Activated CD8-positive, alpha-beta memory T cell treated with anti-CD3 and anti-CD28 coated beads for 48 hours (primary cell): ENCODE results near the gene HOXC6.
A peak's percentile ranks its signal among the peaks of the same experiment; 100 is the strongest.

ENCODE experiments used
- DNase-seq, 3 experiments: peaks; one replicate each; pipeline ENCODE4 v3.0.0-alpha.2; 2020; ENCODE audit warnings: low read depth in 2 of 3, low spot score in 2 of 3

Gene HOXC6

DNA sequence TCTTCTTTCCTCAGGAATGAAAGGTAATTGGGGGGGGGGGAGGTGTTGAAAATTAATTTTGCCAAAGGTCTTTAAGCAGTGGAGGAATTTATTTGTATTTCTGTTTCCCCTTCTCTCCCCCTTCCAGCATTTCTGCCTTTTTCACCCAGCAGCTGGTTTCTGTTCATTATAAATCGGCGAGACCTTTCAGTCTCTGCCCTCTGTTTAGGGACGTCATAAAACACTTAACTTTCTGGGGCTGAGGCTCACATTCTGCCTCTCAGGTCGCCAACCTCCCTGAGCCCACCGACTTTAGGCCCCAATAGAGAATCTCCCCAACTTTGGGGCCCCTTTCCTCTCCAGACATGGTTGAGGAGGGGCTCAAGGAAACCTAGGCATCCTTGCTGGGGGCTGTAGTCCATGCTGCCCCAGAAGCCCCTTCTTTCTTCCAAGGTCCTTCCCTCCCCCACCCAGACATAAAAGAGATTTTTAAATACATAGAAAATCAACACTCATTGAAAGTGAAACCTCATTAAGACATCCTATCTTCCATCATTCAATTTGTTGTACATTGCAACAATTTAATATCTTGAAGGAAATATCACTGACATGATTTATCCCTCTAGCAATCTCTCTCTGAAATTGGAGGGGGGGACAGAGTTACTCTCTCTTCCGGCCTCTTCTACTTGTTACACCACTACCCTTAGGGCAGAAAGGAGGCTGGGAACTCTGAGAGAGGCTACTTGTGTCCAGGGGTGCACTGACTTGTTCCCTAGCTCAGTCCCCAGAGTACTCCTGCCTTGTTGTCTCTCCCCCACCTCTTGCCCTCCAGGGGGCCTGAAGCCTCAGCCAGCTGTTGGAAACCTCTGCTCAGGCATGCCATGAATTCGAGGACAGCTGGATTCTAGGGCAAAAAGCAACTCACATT is 2.5 kb upstream of the HOXC6 start:
- no peak for DNase-seq

DNA sequence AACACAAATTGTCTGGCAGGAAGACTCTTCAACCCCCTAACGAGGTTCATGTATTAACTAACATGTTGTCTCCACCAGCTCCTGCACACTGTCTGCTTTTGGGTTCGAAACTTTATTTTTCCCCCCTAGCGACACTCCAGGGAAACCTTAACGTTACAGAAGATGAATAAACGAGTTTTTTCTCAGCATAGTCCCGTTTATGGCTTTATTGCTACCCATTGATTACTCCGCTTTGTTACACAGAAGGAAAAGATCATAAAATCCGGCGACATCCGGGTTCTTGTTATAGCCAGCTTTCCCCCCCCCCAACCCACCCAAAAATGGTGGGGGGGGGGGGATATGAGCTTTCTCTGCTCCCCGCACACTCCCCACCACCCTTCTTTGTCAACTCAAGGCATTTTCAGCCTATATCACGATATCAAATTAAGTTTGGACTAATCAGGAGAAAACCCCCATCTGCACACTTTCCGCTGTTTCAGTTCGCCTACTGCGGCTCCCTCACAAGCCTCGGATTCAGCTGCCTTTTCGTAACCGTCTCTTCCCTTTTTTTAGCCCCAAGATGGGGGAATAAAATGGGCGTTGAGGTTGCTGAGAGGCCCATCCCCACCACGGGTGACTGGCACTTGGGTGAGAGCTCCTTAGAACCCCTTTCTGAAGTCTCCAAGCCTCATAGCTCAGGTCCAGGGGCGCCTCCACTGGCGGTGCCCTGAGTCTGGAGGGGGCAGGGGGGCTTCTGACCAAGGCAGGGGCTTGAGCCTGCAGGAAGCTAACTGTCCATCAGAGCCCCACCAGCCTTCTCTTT is 1.4 kb upstream of the HOXC6 start:
- no peak for DNase-seq

DNA sequence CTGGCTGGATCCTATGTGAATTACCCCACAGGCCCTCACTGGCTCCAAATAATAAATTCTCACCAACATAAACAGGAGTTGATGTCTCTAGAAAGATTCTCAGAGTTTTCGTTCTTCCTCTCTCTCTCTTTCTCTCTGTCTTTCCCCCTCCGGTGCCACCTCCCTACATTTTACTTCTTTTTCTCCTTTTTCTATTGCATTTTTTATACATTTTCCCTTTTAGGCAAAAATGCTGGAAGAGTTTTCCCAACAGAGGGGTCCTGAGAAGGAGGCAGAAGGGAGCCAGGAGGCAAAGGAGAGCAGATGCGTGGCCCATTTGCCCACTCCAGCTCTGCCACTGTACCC is 826 bp upstream of the HOXC6 start:
- no peak for DNase-seq

DNA sequence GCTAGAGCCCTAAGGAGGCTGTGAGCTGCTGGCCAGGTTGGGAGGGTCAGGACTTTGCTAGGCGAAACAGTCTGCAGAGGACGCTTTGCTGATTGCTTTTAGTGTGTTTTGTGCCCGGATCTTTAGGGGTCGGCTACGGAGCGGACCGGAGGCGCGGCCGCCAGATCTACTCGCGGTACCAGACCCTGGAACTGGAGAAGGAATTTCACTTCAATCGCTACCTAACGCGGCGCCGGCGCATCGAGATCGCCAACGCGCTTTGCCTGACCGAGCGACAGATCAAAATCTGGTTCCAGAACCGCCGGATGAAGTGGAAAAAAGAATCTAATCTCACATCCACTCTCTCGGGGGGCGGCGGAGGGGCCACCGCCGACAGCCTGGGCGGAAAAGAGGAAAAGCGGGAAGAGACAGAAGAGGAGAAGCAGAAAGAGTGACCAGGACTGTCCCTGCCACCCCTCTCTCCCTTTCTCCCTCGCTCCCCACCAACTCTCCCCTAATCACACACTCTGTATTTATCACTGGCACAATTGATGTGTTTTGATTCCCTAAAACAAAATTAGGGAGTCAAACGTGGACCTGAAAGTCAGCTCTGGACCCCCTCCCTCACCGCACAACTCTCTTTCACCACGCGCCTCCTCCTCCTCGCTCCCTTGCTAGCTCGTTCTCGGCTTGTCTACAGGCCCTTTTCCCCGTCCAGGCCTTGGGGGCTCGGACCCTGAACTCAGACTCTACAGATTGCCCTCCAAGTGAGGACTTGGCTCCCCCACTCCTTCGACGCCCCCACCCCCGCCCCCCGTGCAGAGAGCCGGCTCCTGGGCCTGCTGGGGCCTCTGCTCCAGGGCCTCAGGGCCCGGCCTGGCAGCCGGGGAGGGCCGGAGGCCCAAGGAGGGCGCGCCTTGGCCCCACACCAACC is 1.5 kb downstream of the HOXC6 start:
- DNase-seq, result no peak

DNA sequence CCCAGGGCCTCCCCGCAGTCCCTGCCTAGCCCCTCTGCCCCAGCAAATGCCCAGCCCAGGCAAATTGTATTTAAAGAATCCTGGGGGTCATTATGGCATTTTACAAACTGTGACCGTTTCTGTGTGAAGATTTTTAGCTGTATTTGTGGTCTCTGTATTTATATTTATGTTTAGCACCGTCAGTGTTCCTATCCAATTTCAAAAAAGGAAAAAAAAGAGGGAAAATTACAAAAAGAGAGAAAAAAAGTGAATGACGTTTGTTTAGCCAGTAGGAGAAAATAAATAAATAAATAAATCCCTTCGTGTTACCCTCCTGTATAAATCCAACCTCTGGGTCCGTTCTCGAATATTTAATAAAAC is 2.2 kb downstream of the HOXC6 start:
- no peak for DNase-seq

DNA sequence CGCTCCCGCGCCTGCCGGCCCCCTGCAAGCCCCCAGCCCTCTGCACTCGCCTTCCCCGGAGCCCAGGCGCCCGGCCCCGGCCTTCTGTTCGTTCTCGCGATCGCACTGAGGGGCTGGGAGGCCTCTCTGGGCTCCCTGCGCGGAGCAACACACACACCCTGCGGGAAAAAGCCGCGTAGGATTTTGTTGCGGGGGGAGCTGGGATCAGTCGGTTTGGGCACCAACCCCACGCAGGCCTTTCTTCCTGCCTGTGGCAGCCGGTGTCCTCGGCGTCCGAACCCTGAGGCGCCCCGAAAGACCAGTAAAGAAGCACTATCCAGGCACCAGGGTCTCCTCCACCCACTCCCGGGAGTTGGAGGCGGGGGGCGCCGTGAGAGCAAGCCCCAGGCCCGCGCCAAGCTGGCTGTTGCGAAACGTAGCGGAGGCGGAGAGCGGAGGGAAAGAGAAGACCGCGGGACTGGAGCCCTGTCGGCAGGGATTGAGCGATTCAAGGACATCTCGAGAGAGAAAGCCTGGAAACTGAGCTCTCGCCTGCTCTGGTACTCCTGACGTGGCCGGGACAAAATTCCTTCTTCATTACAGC is 2.7 kb downstream of the HOXC6 start:
- no peak for DNase-seq

DNA sequence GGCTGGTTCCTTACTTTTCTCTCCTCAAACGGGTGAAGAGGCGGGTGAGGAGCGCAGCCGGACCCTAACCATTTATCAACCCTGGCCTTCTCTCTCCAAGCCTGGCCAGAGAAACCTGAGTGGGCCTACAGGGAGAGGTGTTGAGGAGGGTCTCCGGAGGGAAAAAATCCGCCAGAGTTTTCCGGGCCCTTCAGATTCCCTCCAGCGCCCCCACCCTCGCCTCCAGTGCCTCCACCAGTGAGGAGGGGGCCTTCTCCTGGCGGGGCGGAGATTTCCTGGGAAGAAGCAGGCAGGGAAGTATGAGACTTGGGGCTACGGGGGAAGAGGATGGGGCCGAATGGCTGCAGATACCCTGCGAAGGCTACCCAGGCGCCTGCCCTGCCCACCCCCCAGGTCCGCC is 3.2 kb downstream of the HOXC6 start:
- no peak for DNase-seq

DNA sequence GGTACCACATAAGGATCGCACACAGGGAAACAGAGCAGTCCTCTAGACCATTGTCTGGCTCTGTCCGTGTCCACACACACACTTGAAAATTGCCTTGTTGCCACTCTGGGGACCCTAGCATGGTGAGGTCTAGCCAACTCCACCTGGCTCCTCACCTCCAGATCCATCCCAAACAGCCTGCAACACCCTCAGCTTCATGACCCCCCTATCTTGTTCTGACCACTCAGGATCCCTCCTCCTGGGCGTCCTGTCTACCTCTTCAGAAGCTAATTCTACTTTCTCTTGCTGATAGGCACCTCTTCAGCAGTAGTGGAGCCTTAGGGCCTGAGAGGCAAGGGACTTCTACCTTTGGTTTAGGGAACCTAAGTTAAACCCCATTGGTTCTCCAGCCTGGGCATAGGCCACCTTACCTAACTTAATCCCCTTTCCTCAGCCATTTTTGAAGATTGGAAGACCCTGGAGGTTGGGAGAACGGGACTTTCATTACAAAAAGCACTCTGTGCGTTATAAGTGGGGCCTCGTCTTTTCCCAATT is 3.9 kb downstream of the HOXC6 start:
- no peak for DNase-seq

DNA sequence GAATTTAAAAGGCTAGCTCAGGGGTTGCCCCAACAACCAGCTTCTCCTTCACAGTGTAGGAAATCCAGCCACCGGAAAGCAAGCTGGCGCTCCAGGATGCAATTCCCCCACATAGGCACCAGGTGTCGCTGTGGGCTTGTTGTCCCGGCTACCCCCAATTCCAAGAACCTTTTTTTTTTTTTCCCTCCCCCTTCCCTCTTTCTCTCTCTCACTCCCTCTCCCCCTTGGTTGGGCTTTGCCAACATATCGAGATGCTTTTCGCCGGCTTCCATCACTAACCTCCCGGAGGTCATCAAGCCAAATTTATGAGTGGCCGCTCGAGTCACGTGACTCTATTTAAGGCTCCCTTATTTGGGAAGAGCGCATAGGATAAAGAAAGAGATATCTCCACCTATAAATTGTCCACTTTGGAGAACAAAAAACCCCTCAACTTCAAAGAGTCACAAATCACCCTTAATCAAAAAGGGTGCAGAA is 4.4 kb downstream of the HOXC6 start, which contains the start of gene HOXC5:
Gene HOXC5, plus strand, starts transcription at position 424 of the 474 bp plus-strand sequence. CDS start 73 bp downstream, outside the sequence.
- DNase-seq, result peak in 1 of 3 experiments; percentile 59

DNA sequence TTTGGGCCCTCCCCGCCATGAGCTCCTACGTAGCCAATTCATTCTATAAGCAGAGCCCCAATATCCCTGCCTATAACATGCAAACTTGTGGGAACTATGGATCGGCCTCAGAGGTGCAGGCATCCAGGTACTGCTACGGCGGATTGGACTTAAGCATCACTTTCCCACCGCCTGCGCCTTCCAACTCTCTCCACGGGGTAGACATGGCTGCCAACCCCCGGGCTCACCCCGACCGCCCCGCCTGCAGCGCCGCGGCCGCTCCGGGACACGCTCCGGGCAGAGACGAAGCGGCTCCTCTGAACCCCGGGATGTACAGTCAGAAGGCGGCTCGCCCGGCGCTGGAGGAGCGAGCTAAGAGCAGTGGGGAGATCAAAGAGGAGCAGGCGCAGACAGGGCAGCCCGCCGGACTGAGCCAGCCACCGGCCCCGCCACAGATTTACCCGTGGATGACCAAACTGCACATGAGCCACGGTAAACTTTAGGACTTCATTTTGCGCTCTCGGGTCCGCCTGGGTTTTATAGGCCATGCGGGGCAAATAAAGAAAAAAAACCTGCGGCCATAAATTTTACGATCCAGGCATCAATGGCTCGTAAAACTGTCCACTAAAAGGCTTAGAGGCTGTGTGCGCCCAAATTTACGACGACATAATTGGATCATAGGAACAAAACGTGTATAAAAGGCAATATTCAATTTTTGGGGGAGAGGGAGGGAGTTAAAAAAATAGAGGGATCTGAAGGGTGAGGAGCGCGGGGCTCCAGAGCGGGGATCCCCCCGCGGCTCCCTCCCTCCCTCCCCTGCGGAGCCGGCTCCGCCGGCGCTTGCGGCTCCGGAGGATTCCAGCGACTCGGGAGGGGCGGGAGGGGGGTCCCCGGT is 5.1 kb downstream of the HOXC6 start:
- no peak for DNase-seq

DNA sequence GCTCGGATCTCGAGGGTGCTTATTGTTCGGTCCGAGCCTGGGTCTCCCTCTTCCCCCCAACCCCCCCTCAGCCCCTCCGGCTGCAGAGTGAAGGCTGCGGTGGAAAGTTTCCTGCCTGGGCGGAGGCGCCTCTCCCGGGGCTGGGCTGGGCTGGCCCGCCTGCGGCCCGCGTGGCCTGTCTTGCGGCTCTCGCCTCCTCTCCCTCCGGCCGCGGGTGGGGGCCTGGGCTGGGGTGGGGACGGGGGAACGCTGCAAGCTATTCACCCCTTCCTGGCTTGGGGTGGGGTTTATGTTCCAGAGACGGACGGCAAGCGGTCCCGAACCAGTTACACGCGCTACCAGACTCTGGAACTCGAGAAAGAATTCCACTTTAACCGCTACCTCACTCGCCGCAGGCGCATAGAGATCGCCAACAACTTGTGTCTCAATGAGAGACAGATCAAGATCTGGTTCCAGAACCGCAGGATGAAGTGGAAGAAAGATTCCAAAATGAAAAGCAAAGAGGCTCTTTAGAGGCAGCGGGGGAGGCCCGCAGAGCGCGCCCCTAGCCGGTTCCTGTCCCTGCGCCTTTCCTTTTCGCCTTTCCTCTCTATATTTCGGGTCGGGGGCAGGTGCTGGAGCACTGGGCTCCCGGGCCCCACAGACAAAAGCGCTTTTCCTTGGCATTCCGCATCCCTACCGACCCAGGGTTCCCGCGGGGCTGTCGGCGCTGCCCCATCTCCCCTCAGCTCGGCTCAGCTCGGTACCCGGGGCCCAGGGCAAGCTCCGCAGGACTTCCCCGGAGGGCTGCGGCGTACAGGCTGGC is 5.9 kb downstream of the HOXC6 start:
- DNase-seq, result no peak

DNA sequence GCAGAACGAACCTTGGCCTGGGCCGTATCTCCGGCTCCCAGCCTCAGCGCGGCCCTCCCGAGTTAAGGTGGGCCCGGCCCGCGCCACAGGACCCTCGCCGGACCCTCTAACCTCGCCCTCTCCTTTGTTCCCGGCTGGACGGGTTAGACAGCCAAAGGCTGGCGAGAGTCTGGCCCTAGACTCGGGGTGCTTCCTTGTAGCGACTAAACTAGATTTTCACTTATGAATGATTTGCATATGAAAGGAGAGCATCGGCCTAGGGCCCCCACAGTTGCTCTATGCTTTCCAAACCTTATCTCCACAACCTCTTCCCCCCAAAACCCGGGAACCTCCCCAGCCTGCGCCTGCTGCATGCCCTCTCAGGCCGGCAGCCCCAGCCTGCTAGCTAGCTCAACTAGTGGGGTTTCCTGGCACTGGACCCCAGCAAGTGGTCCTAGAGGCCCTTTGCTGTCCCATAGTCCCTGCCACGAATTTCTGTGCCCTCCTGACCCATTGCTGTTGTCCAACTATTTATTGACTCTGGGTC is 6.6 kb downstream of the HOXC6 start:
- no peak for DNase-seq

DNA sequence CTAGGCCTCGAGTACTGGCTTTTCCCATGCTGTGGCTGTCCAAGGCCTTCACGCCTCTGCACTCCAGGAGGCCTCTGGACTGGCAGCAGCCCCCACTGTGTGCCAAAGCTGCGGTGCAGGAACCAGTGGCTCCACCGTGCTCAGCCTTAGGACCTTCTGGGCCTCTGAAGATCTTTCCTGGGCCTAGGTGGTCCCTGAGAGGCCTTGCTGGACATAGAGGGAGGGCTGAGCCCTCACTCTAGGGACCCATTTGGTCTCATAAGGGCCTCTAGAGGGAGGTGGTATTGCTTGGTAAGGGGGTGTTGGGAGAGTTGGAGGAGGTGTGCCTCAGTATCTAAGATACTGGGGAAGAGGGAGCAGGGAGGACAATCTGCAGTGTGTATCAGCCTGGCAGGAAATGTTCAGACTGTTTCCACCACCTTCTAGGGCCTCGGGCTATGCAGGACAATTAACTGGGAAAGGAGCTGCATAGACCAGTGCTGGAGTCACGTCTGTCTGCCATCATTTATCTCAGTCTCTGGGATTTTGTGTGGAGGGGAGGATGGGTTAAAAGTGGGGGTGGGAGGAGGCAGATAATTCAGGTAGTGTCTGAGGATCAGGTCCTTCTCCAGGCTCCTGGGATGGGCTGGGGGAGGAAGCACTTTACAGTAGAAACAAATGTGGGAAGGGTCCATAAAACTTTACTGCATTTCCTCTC is 7.5 kb downstream of the HOXC6 start:
- no peak for DNase-seq

DNA sequence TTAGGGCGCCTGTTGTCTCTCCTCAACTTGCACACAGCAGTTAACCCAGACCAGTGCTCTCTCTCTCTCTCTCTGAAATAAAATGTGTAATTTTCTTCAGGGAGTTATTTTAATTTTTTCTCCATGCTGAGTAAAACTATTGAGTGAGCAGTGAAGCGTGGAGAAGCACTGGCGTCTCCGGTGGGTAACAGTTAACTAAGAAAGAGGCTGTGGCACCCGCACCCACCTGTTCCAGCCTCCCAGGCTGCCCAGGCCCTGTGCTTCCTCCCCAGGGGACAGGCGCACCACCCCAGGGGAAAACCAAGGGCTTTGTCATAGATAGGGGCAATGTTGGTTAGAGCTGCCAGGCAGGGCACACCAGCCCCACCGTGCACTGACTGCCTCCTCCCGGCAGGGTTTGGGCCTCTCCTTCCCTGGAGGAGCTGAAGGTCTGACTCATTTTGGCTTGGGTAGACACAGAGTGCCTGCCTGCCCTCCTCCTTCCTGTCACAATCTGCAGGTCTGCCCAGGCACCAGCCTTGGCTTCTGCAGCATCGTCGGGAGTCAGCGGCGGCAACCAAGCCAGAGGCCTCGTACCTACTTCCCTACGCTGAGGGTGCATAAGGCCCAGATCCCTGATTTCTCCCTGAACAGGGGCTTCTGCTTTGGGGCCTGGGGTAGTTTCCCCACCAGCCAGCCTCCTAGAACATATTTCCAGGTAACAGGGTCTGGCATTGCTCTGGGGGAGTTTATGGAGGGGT is 8.6 kb downstream of the HOXC6 start:
- DNase-seq, result no peak

DNA sequence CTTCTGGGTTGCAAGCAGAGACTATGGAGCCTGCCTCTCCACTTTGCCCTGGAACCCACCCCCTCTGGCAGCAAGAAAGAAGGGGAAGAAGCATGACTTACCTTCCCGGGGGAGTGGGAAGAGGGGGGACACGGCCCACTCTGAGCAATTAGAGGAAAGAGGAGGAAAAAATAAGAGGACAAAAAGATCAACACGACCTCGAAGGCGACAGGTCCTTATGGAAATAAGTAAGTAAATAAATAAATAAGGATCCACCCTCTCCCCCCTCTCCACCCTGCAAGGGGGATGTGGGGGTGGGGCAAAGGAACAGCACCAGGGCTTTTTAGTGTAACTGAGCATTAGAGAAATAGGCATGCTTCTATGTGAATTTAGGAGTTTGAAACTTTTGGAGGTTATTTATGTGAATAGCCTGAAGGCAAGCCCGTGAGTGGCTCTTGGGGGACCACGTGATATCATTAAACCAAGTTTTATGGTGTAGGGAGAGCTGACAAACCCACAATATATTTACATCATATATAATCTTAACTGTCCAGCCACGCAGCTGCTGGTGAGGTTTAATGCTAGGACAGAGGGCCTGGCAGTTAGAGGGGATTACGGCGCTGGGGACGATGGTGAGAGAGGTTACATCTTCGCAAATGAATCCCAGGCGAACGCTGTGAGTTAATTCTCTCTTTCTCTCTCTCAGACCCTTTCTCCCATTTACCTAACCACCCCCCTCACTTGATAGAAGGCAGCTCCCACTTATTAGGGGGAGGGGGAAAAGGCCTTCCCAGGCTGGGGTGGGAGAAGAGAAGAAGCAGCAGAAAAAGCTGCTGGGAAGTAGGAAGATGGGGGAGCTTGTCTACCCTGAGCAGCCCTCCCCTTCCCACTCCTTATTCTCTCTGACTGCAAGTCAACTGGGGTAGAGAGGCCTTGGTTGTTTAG is 9.4 kb downstream of the HOXC6 start:
- DNase-seq, result no peak

DNA sequence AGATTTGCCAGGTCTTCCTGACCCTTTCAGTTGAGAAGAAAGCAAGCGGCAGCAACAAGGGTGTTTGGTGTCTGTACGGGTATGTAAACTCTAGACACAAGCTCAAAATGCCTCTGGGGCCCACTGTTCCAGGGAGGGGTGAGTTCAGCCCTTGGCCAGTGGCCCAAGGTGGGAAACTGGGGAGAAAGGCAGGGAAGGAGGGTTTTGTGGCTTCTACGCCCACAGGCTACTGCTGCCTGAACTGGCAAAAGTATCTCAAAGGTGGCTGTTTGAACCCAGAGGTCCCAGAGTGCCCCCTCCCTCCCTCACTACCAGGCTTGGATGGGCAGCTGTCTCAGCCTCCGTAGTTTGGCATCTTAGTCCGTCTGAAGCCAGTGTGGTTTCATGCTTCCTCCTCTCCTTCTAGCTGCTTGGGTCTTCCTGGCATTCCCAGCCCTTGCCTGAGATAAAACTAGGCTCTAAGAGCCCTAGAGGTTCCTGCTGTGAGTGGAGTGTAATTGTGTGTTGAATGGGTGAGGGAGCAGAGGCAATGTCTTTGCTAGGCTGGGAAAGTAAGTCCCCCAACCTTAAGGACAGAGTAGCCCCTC is 10.1 kb downstream of the HOXC6 start:
- no peak for DNase-seq
